NB4 (cell line): ENCODE measurements around the gene CD2AP.

ENCODE experiments used
- DNase-seq: peaks from one replicate; pipeline ENCODE4 v3.0.0; 2010; ENCODE audit warnings: low read depth
- H3K4me3 ChIP-seq: one replicate; pipeline ENCODE4 v1.5.1; 2011; ENCODE audit warnings: mild to moderate bottlenecking, low read depth, low read length, moderate library complexity
- CTCF ChIP-seq: IDR thresholded peaks from one replicate; pipeline ENCODE4 v1.5.1; 2012; ENCODE audit warnings: low read depth, low read length
- MAX ChIP-seq: IDR thresholded peaks from 2 replicates; pipeline ENCODE4 v1.6.1; 2011; ENCODE audit warnings: low read depth, low read length
- MYC ChIP-seq: IDR thresholded peaks from 2 replicates; pipeline ENCODE4 v1.6.1; 2011; ENCODE audit warnings: low read depth, low read length
- POLR2A ChIP-seq: IDR thresholded peaks from 2 replicates; pipeline ENCODE4 v1.6.1; 2011; ENCODE audit warnings: mild to moderate bottlenecking; ENCODE audit not compliant: insufficient read length; ENCODE audit errors: extremely low read depth

CD2AP gene

GRCh38 chr6:47669684-47670513, 192.3 kb downstream of the CD2AP start:
- no peak overlapping the region for H3K4me3 ChIP-seq
- TF ChIP-seq MYC (no peak), CTCF (no peak), MAX (no peak)
- no peak for DNase-seq

- H3K4me3 ChIP-seq, result no peak overlapping the region
- no peak for DNase-seq
- TF ChIP-seq MAX, result no peak
- TF ChIP-seq POLR2A, result no peak
- no peak for TF ChIP-seq CTCF
- TF ChIP-seq MYC, result no peak
Measured at GRCh38 chr6:47670851-47671250, 193.3 kb downstream of the CD2AP start.

GRCh38 chr6:47671777-47672176, 194.2 kb downstream of the CD2AP start:
- no peak for DNase-seq
- H3K4me3 ChIP-seq, result no peak overlapping the region
- TF ChIP-seq MYC (no peak), POLR2A (no peak), MAX (no peak), CTCF (no peak)

GRCh38 chr6:47672816-47673215, 195.2 kb downstream of the CD2AP start:
- DNase-seq, result no peak
- H3K4me3 ChIP-seq, result no peak overlapping the region
- no peak for TF ChIP-seq POLR2A
- TF ChIP-seq MAX, result no peak
- TF ChIP-seq MYC, result no peak
- TF ChIP-seq CTCF, result no peak

- TF ChIP-seq MYC (no peak), MAX (no peak), CTCF (no peak), POLR2A (no peak)
- no peak for DNase-seq
- H3K4me3 ChIP-seq, result no peak overlapping the region
Measured at GRCh38 chr6:47674673-47675072, 197.1 kb downstream of the CD2AP start.
